Muscle of back (tissue), 11 donors: ENCODE measurements around the gene OR52K2. TPM values are rescaled to one million over a fixed set of nuclear protein-coding genes. Genes with fewer than 3 reads are reported as not detected.
"Not testable (repeated sequence)": the region's sequence is repeated elsewhere in the genome, so short reads cannot be mapped to it uniquely, and the experiment has no call there.

Experiments
- DNase-seq, 3 donors: peaks; one replicate each; pipeline versions ENCODE4 v3.0.0 to v3.0.0-alpha.2; 2013
- polyA plus RNA-seq, 10 donors: library from polyadenylated mRNA; unstranded; fragments of 120-200 nt; gene quantifications; one replicate each; pipeline ENCODE4 v1.2.1, GENCODE V29; 2013; ENCODE audit not compliant: insufficient read length in 10 of 10

OR52K2 gene
- polyA plus RNA-seq, 10 donors = not detected

DNA sequence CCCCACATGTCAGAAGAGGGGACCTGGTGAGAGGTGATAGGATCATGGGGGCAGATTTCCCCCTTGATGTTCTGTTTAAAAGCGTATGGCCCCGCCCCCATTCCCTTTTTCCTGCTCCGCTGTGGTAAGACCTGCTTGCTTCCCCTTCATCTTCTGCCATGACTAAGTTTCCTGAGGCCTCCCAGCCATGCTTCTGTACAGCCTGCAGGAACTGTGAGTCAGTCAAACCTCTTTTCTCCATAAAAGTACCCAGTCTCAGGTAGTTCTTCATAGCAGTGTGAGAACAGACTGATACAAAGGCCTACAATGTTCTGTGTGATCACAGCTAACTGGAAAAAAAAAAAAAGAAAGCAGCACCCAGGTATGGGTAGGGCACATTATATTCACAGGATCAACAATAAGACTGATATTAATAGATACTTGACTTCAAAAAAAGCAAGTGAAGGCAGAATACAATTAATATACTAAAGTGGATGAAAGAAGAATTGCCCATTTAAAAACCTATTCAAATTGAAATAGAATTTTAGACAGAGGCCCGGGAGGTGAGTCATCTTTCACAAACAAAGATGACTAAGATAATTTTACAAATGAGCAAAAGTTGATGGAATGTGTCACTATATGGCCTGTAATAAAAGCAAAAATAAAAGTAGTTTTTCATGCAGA, 31.6 kb downstream of the OR52K2 start:
- DNase-seq = no peak

DNA sequence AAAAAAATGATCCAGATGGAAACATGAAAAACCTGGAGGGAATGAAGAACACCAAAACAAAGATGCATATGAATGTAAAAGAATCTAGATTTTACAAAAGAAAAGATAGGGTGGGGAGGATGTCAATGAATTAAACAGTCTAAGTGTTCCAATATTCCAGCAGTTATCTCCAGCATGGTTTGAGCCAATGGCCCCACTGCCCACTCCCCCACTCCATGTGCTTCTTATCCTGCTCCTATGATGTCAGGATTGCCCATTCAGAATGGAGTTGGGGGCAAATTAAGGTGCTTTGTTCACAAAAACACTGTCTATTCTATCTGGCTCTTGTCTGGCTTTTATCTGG, 32.1 kb downstream of the OR52K2 start:
- DNase-seq = no peak

DNA sequence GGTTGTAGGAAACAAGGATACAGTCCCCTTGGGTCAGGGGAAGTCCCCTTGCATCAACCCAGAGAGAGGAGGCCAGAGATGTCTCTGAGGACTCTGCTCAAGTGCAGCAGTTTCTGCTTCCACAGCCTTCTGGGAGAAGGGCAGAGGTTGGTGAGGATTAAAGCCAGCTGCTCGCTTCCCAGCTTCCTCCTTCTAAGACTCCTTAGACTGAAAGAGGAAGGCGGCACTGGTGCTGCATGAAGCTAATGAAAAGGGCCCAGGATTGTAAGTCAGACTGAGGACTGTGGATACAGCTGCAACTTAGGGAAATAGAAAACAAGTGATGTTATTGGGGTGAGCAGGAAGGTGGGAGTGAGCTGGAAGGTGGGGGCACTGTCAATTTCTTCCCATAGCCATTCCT, 33.4 kb downstream of the OR52K2 start, which contains the start of gene OR52K1:
Gene OR52K1, plus strand, starts transcription at position 202 of the 400 bp plus-strand sequence. CDS start 6,255 bp downstream, outside the sequence.
- peak in 1 of 3 donors; percentile 7 for DNase-seq

DNA sequence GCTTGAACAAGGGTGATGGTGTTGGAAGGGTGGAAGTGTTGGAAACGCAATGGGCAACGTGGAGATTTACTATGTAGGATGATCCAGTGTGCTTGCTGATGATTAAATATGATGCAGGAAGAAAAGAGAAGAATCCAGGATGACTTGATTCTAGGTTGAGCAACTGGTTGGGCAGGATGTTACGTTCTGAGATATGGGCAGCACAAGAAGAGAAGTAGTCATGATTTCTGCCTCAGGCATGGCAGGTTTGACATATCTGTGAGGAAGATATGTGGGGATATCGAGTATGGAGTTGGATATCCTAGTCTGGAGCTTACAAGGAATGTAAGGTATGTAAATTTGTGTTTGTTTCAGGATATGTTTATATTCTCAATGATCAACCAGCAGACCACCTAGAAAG, 35.2 kb downstream of the OR52K2 start:
- no peak for DNase-seq

DNA sequence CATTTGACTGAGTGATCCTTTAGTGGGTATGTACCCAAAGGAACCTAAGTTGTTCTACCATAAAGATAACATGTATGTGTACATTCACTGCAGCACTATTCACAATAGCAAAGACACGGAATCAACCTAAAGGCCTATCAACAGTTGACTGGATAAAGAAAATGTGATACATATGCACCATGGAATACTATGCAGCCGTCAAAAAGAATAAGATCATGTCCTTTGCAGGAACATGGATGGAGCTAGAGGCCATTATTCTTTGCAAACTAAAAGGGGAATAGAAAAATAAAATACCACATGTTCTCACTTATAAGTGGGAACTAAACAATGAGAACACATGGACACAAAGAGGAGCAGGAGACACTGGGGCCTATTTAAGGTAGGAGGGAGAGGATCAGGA, 42.3 kb downstream of the OR52K2 start:
- DNase-seq = not testable (repeated sequence)

DNA sequence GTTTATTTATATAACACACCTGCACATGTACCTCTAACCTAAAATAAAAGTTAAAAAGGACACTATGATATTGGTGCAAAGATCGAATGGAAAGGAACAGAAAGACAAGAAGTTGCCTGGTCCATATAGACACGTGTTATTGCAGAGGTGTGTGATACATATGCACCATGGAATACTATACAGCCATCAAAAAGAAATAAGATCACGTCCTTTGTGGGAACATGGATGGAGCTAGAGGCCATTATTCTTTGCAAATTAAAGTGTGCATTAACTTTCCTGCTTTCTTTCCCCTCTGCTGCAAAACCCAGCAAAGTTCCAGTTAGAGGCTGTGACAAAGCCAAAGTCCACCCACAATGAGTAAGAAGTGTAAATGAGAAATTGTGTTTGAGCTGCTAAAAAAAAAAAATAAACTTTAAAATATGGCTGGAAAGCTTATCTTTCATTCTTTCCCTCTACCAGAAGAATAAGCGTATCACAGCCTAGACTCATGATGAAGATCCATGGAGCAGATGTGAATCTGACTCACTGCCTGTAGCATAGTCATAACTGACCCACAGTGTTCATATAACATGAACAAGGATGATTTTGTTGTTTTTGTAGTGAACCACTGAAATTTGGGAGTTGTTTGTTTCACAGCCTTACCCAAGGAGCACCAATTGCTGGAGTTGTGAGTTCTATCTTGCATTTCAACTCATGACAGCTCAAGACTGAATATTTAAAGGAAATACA, 42.9 kb downstream of the OR52K2 start:
- DNase-seq = no peak

DNA sequence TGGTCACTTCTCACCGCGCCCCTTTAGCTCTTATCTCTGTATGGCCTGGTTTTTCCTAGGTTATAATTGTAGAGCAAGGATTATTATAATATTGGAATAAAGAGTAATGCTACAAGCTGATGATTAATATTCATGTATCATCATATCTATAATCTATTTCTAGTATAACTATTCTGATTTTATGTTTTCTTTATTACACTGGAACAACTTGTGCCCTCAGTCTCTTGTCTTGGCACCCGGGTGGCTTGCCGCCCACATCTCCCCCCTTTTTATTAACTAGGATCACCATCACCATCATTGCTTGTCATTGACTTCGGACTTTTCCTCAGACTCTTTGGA, 44.4 kb downstream of the OR52K2 start:
- no peak for DNase-seq

DNA sequence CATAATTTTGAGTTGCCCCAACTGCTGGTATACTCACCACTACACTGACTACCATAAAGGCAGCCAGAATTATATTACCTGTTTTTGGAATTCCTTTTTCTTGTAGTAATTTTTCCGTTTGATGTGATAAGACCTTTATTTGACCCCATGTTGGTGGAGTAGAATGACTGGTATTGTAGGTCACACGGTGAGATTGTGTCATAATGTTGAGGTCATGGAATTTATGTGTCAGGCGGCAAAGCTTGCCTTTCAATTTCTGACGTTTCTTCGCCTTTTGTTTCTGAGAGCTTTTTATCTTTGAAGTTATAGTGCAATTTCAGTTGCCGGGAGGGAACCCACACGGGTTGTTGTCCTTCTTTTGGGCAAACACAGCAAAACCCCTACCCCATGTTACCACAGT, 46.4 kb downstream of the OR52K2 start:
- DNase-seq = peak in 1 of 3 donors; percentile 2

DNA sequence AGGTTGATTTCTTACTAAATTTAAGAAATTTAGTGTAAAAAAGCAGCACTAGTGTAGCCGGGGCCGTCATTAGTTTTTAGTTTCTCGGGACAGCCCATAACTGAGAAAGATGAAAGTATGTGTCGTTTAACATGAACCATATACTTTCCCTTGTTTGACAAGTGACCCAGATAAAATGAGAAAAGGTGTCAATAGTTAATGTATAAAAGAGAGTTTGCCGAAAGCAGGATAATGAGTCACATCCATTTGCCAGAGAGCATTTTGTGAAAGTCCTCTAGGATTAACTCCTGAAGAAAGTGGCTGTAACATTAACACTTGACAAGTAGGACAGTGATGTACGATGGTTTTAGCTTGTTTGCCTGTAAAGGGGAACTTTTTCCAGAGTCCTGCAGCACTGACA, 46.9 kb downstream of the OR52K2 start:
- DNase-seq = no peak

DNA sequence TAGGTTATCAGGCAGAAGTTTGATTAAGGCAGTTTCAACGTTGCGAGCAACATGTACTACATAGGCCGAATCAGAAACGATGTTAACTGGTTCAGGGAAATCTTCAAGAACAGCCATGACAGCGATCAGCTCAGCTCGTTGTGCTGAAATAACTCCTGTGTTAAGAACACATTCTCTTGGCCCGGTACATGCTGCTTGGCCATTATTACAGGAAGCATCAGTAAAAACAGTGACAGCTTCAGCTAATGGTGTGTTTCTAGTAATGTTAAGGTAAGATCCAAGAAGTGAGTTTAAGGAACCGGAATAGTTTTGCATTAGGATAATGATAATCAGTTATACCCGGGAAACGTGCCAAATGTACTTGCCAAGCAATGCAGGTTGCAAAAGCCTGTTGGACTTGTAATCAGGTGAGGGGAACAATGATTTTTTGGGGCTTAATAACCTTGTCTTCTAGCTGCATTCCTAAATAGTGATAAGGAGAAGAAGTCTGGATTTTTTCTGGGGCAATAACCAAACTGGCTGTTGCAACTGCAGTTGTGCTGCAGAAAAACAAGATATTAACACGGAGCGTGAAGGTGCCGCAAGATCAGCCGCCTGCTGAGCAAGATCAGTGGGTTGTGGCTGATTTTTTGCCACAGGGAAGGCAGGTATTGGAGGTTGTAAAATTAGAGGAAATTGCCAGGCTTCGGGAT, 47.6 kb downstream of the OR52K2 start:
- DNase-seq = peak in 2 of 3 donors; percentile 2 to 6

Other genes with a start within 250 kb of the OR52K2 start
- not detected for gene OR52B4, start 80.9 kb upstream of the OR52K2 start, polyA plus RNA-seq
- 10 to 100 TPM in 3 of 10 donors, 1 to 10 TPM in 7; 7.5 to 11.0 (median 9.6) TPM for gene TRIM21, start 55.6 kb upstream of the OR52K2 start, polyA plus RNA-seq
- gene OR52K1, start 33.4 kb downstream of the OR52K2 start, polyA plus RNA-seq = under 1 TPM; 0.07 to 0.65 (median 0.12) TPM
- gene OR52M1, start 95.9 kb downstream of the OR52K2 start, polyA plus RNA-seq = not detected
- not detected for gene OR52I2, start 132.4 kb downstream of the OR52K2 start, polyA plus RNA-seq
- under 1 TPM in 2 of 10 donors, not detected in 8; 0.04 to 0.08 TPM for gene OR52I1, start 144.7 kb downstream of the OR52K2 start, polyA plus RNA-seq
- gene TRIM68, start 158.9 kb downstream of the OR52K2 start, polyA plus RNA-seq = 10 to 100 TPM in 1 of 10 donors, 1 to 10 TPM in 9; 5.7 to 10.1 (median 8.3) TPM
- gene OR51D1, start 188.2 kb downstream of the OR52K2 start, polyA plus RNA-seq = not detected
- 1 to 10 TPM; 1.8 to 3.8 (median 2.4) TPM for gene OR51E1, start 194.7 kb downstream of the OR52K2 start, polyA plus RNA-seq
- 1 to 10 TPM in 4 of 10 donors, under 1 TPM in 6; 0.50 to 1.9 (median 0.95) TPM for gene OR51E2, start 248.6 kb downstream of the OR52K2 start, polyA plus RNA-seq